K562 (cell line): ENCODE results near the gene CFAP92. TPM values are rescaled to one million over a fixed set of nuclear protein-coding genes. Genes with fewer than 3 reads are reported as not detected.
A peak's percentile ranks its signal among the peaks of the same experiment; 100 is the strongest.

ENCODE experiments used
- CCAR2 ChIP-seq: fragments of 200-400 bp; formaldehyde crosslinking; IDR thresholded peaks from 2 replicates; pipeline ENCODE4 v1.6.1; 2017; ENCODE audit warnings: mild to moderate bottlenecking, low read depth, low read length
- CEBPB ChIP-seq: fragments of 450-650 bp; IDR thresholded peaks from 2 replicates; pipeline ENCODE4 v1.6.1; 2016; ENCODE audit warnings: missing genetic modification characterization, missing compliant biosample characterization
- CGGBP1 ChIP-seq: fragments of 250-450 bp; sonication (Bioruptor Pico); IDR thresholded peaks from 2 replicates; pipeline ENCODE4 v1.9.0; 2021; ENCODE audit warnings: mild to moderate bottlenecking
- GATA2 ChIP-seq: sonication (generic); formaldehyde crosslinking; IDR thresholded peaks from 2 replicates; pipeline ENCODE4 v1.4.0; 2020; ENCODE audit warnings: mild to moderate bottlenecking, missing genetic modification reagents
- GTF2A2 ChIP-seq: IDR thresholded peaks from 2 replicates; pipeline ENCODE4 v1.6.1; 2016; ENCODE audit warnings: mild to moderate bottlenecking, missing genetic modification characterization, missing compliant biosample characterization
- HLTF ChIP-seq: fragments of 450-650 bp; IDR thresholded peaks from 2 replicates; pipeline ENCODE4 v1.6.1; 2016
- OTX1 ChIP-seq: fragments of 450-650 bp; formaldehyde crosslinking; IDR thresholded peaks from 2 replicates; pipeline ENCODE4 v1.4.0; 2022; ENCODE audit warnings: mild to moderate bottlenecking
- PTBP1 ChIP-seq: fragments of 200-400 bp; formaldehyde crosslinking; IDR thresholded peaks from 2 replicates; pipeline ENCODE4 v1.6.1; 2017; ENCODE audit warnings: low read depth, low read length
- RBFOX2 ChIP-seq: fragments of 200-400 bp; formaldehyde crosslinking; IDR thresholded peaks from 2 replicates; pipeline ENCODE4 v1.6.1; 2017; ENCODE audit warnings: low read depth, mild to moderate bottlenecking, low read length, moderate library complexity
- RERE ChIP-seq: sonication (generic); formaldehyde crosslinking; IDR thresholded peaks from 2 replicates; pipeline ENCODE4 v1.8.0; 2023; ENCODE audit warnings: missing genetic modification reagents, mild to moderate bottlenecking, borderline replicate concordance
- SMAD4 ChIP-seq: fragments of 250-450 bp; sonication (Bioruptor Pico); conservative IDR thresholded peaks from 2 replicates; pipeline ENCODE4 v1.8.0; 2021; ENCODE audit warnings: inconsistent platforms, mild to moderate bottlenecking, moderate library complexity
- TAL1 ChIP-seq: fragments of 450-650 bp; IDR thresholded peaks from 2 replicates; pipeline ENCODE4 v1.6.1; 2016; ENCODE audit warnings: mild to moderate bottlenecking
- ZFX ChIP-seq: sonication (generic); formaldehyde crosslinking; IDR thresholded peaks from 2 replicates; pipeline ENCODE4 v1.8.0; 2022; ENCODE audit warnings: mild to moderate bottlenecking, missing genetic modification reagents, moderate library complexity
- ZHX1 ChIP-seq: fragments of 150-350 bp; conservative IDR thresholded peaks from 2 replicates; pipeline ENCODE4 v1.6.1; 2014; ENCODE audit warnings: low read length
- ZNF445 ChIP-seq: fragments of 250-450 bp; sonication (Bioruptor Pico); IDR thresholded peaks from 2 replicates; pipeline ENCODE4 v1.4.0; 2020; ENCODE audit warnings: low read depth, mild to moderate bottlenecking, moderate library complexity
- polyA plus RNA-seq, 8 experiments: library from polyadenylated mRNA; depleted of rRNA in 4 of 8; stranded (reverse) in 5 of 8; unstranded in 3 of 8; fragments of >200 nt; fragmentation: Nextera tagmentation in 2 of 8; fragmentation: Illumina TruSeq in 1 of 8; extraction: Ambion mirVana in 2 of 8; extraction: Trizol in 1 of 8; gene quantifications; 2 replicates each; pipeline versions ENCODE4 v1.2.1 to v1.2.3, GENCODE V29; 2011 to 2014; ENCODE audit warnings: inconsistent platforms in 1 of 8, missing spikeins in 1 of 8
- total RNA-seq, 7 experiments: library from RNA; depleted of rRNA in 6 of 7; stranded (reverse); fragments of >200 nt in 6 of 7; fragmentation: Illumina TruSeq in 2 of 7; extraction: Trizol in 2 of 7; gene quantifications; 2 replicates each; pipeline versions ENCODE4 v1.2.1 to v1.2.3, GENCODE V29; 2011 to 2021; ENCODE audit warnings: low replicate concordance in 1 of 7
- TF ChIP-seq, protein P1 (sequence below): fragments of 200-800 bp; sonication (Bioruptor generic); IDR thresholded peaks from 2 replicates; pipeline ENCODE4 v1.6.1; 2017; ENCODE audit warnings: missing genetic modification characterization, missing compliant biosample characterization
- TF ChIP-seq, protein P2 (sequence below): sonication (generic); formaldehyde crosslinking; IDR thresholded peaks from 2 replicates; pipeline ENCODE4 v1.9.0; 2022; ENCODE audit warnings: mild to moderate bottlenecking, missing genetic modification reagents

Gene CFAP92
- total and polyA plus RNA-seq, 9 of the 15 experiments (the other 6 are each of a cell fraction or from before 2014, with no cell fraction given) = 0.06 to 0.62 (median 0.36) TPM

DNA sequence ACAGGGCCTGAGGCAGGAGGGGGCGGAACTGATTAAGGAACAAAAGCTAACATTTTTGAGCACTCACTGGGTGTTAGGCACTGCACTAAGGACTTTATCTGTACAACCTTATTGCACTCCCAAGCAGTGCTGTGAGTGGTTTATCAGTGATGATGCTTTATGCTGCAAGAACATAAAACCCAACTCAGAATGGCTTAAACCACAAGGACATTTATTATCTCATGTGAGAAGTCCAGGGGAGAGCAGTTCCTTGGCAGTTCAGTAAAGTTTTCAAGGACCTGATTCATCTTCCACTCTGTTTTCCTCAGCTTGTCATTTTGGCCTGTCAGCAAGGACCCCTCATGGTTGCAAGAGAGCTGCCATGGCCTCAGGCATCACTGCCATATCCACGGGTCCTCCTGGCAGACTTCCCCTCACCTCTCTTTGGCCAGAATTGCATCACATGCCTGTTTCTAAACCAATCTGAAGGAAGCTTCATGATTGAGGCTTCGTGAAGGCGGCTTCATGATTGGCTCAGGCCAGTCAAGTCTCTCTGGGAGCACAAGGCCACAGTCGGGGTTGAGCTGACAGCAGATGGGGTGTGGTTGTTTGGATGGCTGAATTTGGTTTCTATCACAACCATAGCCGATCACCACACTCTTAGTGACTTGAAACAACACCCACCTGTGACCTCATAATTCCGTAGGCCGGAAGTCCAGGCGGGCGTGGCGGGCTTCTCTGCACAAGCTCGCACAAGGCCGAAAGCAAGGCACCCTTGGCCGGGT, 23.0 kb upstream of the CFAP92 start (continued):
- 0 out of 2 replicates have a peak, but pooled peaks have one; percentile 18 for TF ChIP-seq RERE
- TF ChIP-seq HLTF = peak; percentile 91
- TF ChIP-seq, protein P1, sequence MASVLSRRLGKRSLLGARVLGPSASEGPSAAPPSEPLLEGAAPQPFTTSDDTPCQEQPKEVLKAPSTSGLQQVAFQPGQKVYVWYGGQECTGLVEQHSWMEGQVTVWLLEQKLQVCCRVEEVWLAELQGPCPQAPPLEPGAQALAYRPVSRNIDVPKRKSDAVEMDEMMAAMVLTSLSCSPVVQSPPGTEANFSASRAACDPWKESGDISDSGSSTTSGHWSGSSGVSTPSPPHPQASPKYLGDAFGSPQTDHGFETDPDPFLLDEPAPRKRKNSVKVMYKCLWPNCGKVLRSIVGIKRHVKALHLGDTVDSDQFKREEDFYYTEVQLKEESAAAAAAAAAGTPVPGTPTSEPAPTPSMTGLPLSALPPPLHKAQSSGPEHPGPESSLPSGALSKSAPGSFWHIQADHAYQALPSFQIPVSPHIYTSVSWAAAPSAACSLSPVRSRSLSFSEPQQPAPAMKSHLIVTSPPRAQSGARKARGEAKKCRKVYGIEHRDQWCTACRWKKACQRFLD (CRISPR knock-in tag) = 0 out of 2 replicates have a peak, but pooled peaks have one; percentile 37
- TF ChIP-seq GATA2 (CRISPR knock-in tag) = peak; percentile 78
- no peak for TF ChIP-seq CCAR2
- no peak for TF ChIP-seq ZHX1
- 0 out of 2 replicates have a peak, but pooled peaks have one; percentile 46 for TF ChIP-seq PTBP1
- no peak for TF ChIP-seq CGGBP1 (CRISPR knock-in tag)
- peak; percentile 33; the same call in 1 of the 2 replicates for TF ChIP-seq SMAD4
- 0 out of 2 replicates have a peak, but pooled peaks have one; percentile 34 for TF ChIP-seq RBFOX2
- peak; percentile 82 for TF ChIP-seq TAL1
- no peak for TF ChIP-seq OTX1
- TF ChIP-seq GTF2A2 (tag) = no peak
- TF ChIP-seq, protein P2, sequence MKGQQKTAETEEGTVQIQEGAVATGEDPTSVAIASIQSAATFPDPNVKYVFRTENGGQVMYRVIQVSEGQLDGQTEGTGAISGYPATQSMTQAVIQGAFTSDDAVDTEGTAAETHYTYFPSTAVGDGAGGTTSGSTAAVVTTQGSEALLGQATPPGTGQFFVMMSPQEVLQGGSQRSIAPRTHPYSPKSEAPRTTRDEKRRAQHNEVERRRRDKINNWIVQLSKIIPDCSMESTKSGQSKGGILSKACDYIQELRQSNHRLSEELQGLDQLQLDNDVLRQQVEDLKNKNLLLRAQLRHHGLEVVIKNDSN (CRISPR knock-in tag) = peak; percentile 94
- no peak for TF ChIP-seq ZFX (CRISPR knock-in tag)
- TF ChIP-seq CEBPB = peak; percentile 74
- no peak for TF ChIP-seq ZNF445 (CRISPR knock-in tag)
